CD14-positive monocyte (primary cell): Measurements from ENCODE around the gene ACAP3. TPM values are rescaled to one million over a fixed set of nuclear protein-coding genes. Genes with fewer than 3 reads are reported as not detected.

ENCODE experiments used
- DNase-seq, 3 donors: peaks; one replicate each; pipeline ENCODE4 v3.0.0-alpha.2; 2011 to 2022
- H2AFZ ChIP-seq: 2 replicates; pipeline ENCODE4 v1.6.0; 2012; ENCODE audit warnings: mild to moderate bottlenecking, low read depth, low read length, inconsistent platforms; ENCODE audit not compliant: insufficient read depth, poor library complexity, severe bottlenecking
- H3K27ac ChIP-seq, 2 donors: 1 replicate in 1 of 2; 2 replicates in 1 of 2; pipeline ENCODE4 v1.5.1; 2012 to 2013; ENCODE audit warnings: low read length in 2 of 2, control low read depth in 1 of 2, inconsistent platforms in 1 of 2, low read depth in 1 of 2, mild to moderate bottlenecking in 1 of 2
- H3K27me3 ChIP-seq, 2 donors: one replicate each; pipeline versions ENCODE4 v1.6.0 to v1.6.1; 2011 to 2013; ENCODE audit warnings: low read length in 2 of 2; ENCODE audit not compliant: control insufficient read depth in 2 of 2, insufficient read depth in 2 of 2
- H3K36me3 ChIP-seq, 2 donors: replicated peaks in 1 of 2; 1 replicate in 1 of 2; 2 replicates in 1 of 2; pipeline versions ENCODE4 v1.5.1 to v1.6.1; 2012 to 2013; ENCODE audit warnings: low read length in 2 of 2, control low read depth in 1 of 2, inconsistent platforms in 1 of 2, mild to moderate bottlenecking in 1 of 2; ENCODE audit not compliant: insufficient read depth in 2 of 2, control insufficient read depth in 1 of 2
- H3K4me1 ChIP-seq, 2 donors: 1 replicate in 1 of 2; 2 replicates in 1 of 2; pipeline versions ENCODE4 v1.5.1 to v1.6.1; 2012 to 2013; ENCODE audit warnings: low read length in 2 of 2, control low read depth in 1 of 2, inconsistent platforms in 1 of 2, mild to moderate bottlenecking in 1 of 2, moderate library complexity in 1 of 2; ENCODE audit not compliant: insufficient read depth in 2 of 2, control insufficient read depth in 1 of 2
- H3K4me2 ChIP-seq: replicated peaks from 2 replicates; pipeline ENCODE3; 2012; ENCODE audit warnings: low read length, moderate library complexity, mild to moderate bottlenecking; ENCODE audit not compliant: poor library complexity, severe bottlenecking; ENCODE audit errors: extremely low read depth
- H3K4me3 ChIP-seq, 3 experiments: fragments of 200-600 bp in 1 of 3; sonication (generic) in 1 of 3; replicated peaks in 1 of 3; 1 replicate in 2 of 3; 2 replicates in 1 of 3; pipeline ENCODE4 v1.5.1; 2011 to 2013; ENCODE audit warnings: low read length in 3 of 3, mild to moderate bottlenecking in 3 of 3, control low read depth in 2 of 3, low read depth in 2 of 3, inconsistent platforms in 1 of 3, moderate library complexity in 1 of 3
- H3K79me2 ChIP-seq: 2 replicates; pipeline ENCODE4 v1.6.0; 2012; ENCODE audit warnings: mild to moderate bottlenecking, control low read depth, inconsistent platforms, low read length, moderate library complexity; ENCODE audit not compliant: insufficient read depth
- H3K9ac ChIP-seq: 2 replicates; pipeline ENCODE4 v1.6.0; 2017; ENCODE audit warnings: low read length, mild to moderate bottlenecking; ENCODE audit not compliant: insufficient read depth, poor library complexity, severe bottlenecking
- H3K9me3 ChIP-seq, 2 donors: replicated peaks in 1 of 2; 1 replicate in 1 of 2; 2 replicates in 1 of 2; pipeline versions ENCODE4 v1.5.1 to v1.6.1; 2012 to 2013; ENCODE audit warnings: low read length in 2 of 2, control low read depth in 1 of 2; ENCODE audit not compliant: control insufficient read depth in 1 of 2, insufficient read depth in 1 of 2
- H4K20me1 ChIP-seq: 2 replicates; pipeline ENCODE4 v1.6.0; 2012; ENCODE audit warnings: mild to moderate bottlenecking, low read length, control low read depth, moderate library complexity; ENCODE audit not compliant: insufficient read depth
- H3K27ac Mint-ChIP-seq, 7 donors: one replicate each; pipeline ENCODE4 v1.8.0; 2020; ENCODE audit warnings: mild to moderate bottlenecking in 7 of 7, mixed read lengths in 7 of 7, moderate library complexity in 6 of 7, inconsistent platforms in 2 of 7
- H3K27me3 Mint-ChIP-seq, 3 donors: one replicate each; pipeline ENCODE4 v1.8.0; 2021 to 2022; ENCODE audit warnings: low read depth in 3 of 3, mild to moderate bottlenecking in 3 of 3, mixed read lengths in 3 of 3, moderate library complexity in 3 of 3, inconsistent platforms in 1 of 3
- H3K36me3 Mint-ChIP-seq, 2 donors: one replicate each; pipeline ENCODE4 v1.8.0; 2020; ENCODE audit warnings: mixed read lengths in 2 of 2, inconsistent platforms in 1 of 2, mild to moderate bottlenecking in 1 of 2
- H3K4me1 Mint-ChIP-seq: one replicate; pipeline ENCODE4 v1.8.0; 2020; ENCODE audit warnings: mild to moderate bottlenecking, mixed read lengths
- H3K4me3 Mint-ChIP-seq, 2 donors: one replicate each; pipeline ENCODE4 v1.8.0; 2020; ENCODE audit warnings: mild to moderate bottlenecking in 2 of 2, mixed read lengths in 2 of 2, moderate library complexity in 1 of 2
- H3K9me3 Mint-ChIP-seq, 7 donors: one replicate each; pipeline ENCODE4 v1.8.0; 2020 to 2022; ENCODE audit warnings: mixed read lengths in 7 of 7, mild to moderate bottlenecking in 6 of 7, moderate library complexity in 6 of 7, inconsistent platforms in 2 of 7
- WGBS: methylation state at CpG from one replicate; pipeline ENCODE4 v1.1.5; 2013; ENCODE audit warnings: missing lambda C conversion rate; ENCODE audit not compliant: insufficient coverage; 5-methylcytosine and 5-hydroxymethylcytosine counted together
- intact Hi-C, 2 donors: fragments of 100-400 bp; cut with micrococcal nuclease; formaldehyde crosslinking; loops; one replicate each; pipeline versions ENCODE4 v1.15.0 to v1.15.1; 2023
- polyA plus RNA-seq, 3 donors: library from polyadenylated mRNA; depleted of rRNA in 1 of 3; unstranded in 2 of 3; stranded (reverse) in 1 of 3; fragments of 300-500 nt in 2 of 3; fragments of >200 nt in 1 of 3; fragmentation: Illumina TruSeq in 2 of 3; gene quantifications; 1 replicate in 2 of 3; 2 replicates in 1 of 3; pipeline ENCODE4 v1.2.3, GENCODE V29; 2012 to 2021
- TF ChIP-seq, protein P1 (sequence below): fragments of 200-600 bp; IDR thresholded peaks from one replicate; pipeline ENCODE4 v1.8.0; 2022; ENCODE audit warnings: antibody characterized with exemption, mild to moderate bottlenecking

ACAP3 gene
- polyA plus RNA-seq, 3 donors, result 3.5 to 132 (median 4.0) TPM

DNA sequence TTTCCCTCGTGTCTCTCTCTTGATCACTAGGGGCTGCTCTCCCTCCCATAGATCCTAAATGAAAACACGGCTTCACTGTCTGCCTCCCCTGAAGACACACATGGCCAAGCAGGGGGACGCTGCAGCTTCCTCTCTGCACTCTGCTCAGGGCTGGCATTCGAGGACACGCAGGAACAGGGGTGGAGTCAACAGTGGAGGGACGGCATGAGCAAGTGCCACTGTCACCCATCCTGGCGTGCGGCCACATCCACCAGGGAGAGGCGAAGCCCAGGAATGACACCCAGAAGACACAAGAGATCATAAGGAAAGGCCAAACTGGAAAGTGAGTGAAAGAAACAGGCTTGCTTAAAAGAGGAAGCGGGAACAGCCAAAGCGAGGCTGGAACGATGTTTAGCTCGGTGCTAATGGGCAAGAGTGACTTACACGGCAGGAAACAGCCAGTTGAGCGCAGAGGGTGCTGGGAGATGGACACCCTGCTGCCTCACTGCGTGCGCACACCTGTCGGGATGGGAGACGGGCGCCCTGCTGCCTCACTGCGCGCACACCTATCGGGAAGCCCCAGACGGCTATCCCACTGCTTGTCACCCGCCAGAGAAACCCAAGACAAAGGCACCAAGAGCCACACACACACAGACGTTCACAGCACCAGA is 47.7 kb downstream of the ACAP3 start:
- H3K9me3 ChIP-seq, result no peaks in the 10 kb centered on the region
- H4K20me1 ChIP-seq, result peaks cover 94% of the 10 kb centered on the region

GRCh38 chr1:1259540-1259939 is 48.2 kb downstream of the ACAP3 start:
- H3K36me3 Mint-ChIP-seq, result peaks cover 65 to 87% of the 10 kb centered on the region in 2 donors
- H3K4me1 Mint-ChIP-seq, result peaks cover 22% of the 10 kb centered on the region
- Histone ChIP-seq H3K27me3 (no peaks in the 10 kb centered on the region), H3K36me3 (peaks cover 64 to 91% of the 10 kb centered on the region in 2 donors), H3K4me3 (no peak overlapping the region), H3K79me2 (peaks cover 14% of the 10 kb centered on the region), H2AFZ (no peak overlapping the region), H3K9me3 (no peaks in the 10 kb centered on the region), H3K27ac (peak overlapping the region; percentile 42 to 66), H4K20me1 (peaks cover 92% of the 10 kb centered on the region), H3K4me2 (no peak overlapping the region), H3K9ac (no peak overlapping the region), H3K4me1 (peaks cover 15 to 18% of the 10 kb centered on the region in 2 donors)
- 81% methylated on average over 4 of the region's 18 CpGs for WGBS
- H3K27ac Mint-ChIP-seq, result peak overlapping the region in 5 of 7 donors; percentile 31 to 85 (median 83)
- TF ChIP-seq, protein P1, sequence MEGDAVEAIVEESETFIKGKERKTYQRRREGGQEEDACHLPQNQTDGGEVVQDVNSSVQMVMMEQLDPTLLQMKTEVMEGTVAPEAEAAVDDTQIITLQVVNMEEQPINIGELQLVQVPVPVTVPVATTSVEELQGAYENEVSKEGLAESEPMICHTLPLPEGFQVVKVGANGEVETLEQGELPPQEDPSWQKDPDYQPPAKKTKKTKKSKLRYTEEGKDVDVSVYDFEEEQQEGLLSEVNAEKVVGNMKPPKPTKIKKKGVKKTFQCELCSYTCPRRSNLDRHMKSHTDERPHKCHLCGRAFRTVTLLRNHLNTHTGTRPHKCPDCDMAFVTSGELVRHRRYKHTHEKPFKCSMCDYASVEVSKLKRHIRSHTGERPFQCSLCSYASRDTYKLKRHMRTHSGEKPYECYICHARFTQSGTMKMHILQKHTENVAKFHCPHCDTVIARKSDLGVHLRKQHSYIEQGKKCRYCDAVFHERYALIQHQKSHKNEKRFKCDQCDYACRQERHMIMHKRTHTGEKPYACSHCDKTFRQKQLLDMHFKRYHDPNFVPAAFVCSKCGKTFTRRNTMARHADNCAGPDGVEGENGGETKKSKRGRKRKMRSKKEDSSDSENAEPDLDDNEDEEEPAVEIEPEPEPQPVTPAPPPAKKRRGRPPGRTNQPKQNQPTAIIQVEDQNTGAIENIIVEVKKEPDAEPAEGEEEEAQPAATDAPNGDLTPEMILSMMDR, result no peak
- peaks cover 0 to 2% (median 0%) of the 10 kb centered on the region in 3 donors for H3K27me3 Mint-ChIP-seq
- H3K9me3 Mint-ChIP-seq, result peaks cover 0 to 2% (median 0%) of the 10 kb centered on the region in 7 donors
- H3K4me3 Mint-ChIP-seq, result no peak overlapping the region
- intact Hi-C loops, result no loop called here
- no peak for DNase-seq

More for the DNA sequence above, 47.7 kb downstream of the ACAP3 start:
- Histone ChIP-seq H3K79me2 (peaks cover 19% of the 10 kb centered on the region), H3K27me3 (no peaks in the 10 kb centered on the region), H3K4me1 (peaks cover 15 to 18% of the 10 kb centered on the region in 2 donors), H3K4me2 (no peak overlapping the region), H3K4me3 (no peak overlapping the region), H3K36me3 (peaks cover 63 to 91% of the 10 kb centered on the region in 2 donors), H3K9ac (no peak overlapping the region), H3K27ac (peak overlapping the region; percentile 42 to 66), H2AFZ (no peak overlapping the region)
- H3K4me3 Mint-ChIP-seq, result peak overlapping the region; percentile 42 to 55
- peaks cover 0 to 2% (median 0%) of the 10 kb centered on the region in 7 donors for H3K9me3 Mint-ChIP-seq
- peak overlapping the region; percentile 63 to 88 (median 83) for H3K27ac Mint-ChIP-seq
- H3K4me1 Mint-ChIP-seq, result peaks cover 22% of the 10 kb centered on the region
- TF ChIP-seq, protein P1, result no peak
- peaks cover 0 to 2% (median 0%) of the 10 kb centered on the region in 3 donors for H3K27me3 Mint-ChIP-seq
- DNase-seq, result peak; percentile 9 to 37 (median 31)
- intact Hi-C loops, result no loop called here
- WGBS, result 40% methylated on average over 25 of the region's 26 CpGs
- H3K36me3 Mint-ChIP-seq, result peaks cover 64 to 86% of the 10 kb centered on the region in 2 donors
